Heart left ventricle (tissue), 16 donors: Measurements from ENCODE around the gene WDR6. TPM values are rescaled to one million over a fixed set of nuclear protein-coding genes. Genes with fewer than 3 reads are reported as not detected.
"Not testable (repeated sequence)": the region's sequence is repeated elsewhere in the genome, so short reads cannot be mapped to it uniquely, and the experiment has no call there.

ENCODE experiments used
- ATAC-seq, 4 donors: fragments of 200-7000 bp; cut with Tn5 transposase; one replicate each; pipeline ENCODE4 v1.9.1; 2020 to 2022; ENCODE audit warnings: moderate library complexity in 4 of 4, mild to moderate bottlenecking in 3 of 4, moderate number of reproducible peaks in 1 of 4
- DNase-seq, 5 donors: peaks; one replicate each; pipeline ENCODE4 v3.0.0-alpha.2; 2020
- H3K27ac ChIP-seq, 12 donors: fragments of 200-600 bp; sonication (generic) in 4 of 12; one replicate each; pipeline versions ENCODE4 v1.5.0 to v1.8.0; 2016 to 2022; ENCODE audit warnings: mild to moderate bottlenecking in 2 of 12
- H3K27me3 ChIP-seq, 9 donors: fragments of 200-600 bp; sonication (generic) in 2 of 9; one replicate each; pipeline versions ENCODE4 v1.5.1 to v1.8.0; 2016 to 2022; ENCODE audit warnings: mild to moderate bottlenecking in 3 of 9
- H3K36me3 ChIP-seq, 9 donors: fragments of 200-600 bp; sonication (generic) in 2 of 9; one replicate each; pipeline versions ENCODE4 v1.5.0 to v1.8.0; 2018 to 2022; ENCODE audit warnings: mild to moderate bottlenecking in 2 of 9
- H3K4me1 ChIP-seq, 12 donors: fragments of 200-600 bp; sonication (generic) in 4 of 12; one replicate each; pipeline versions ENCODE4 v1.5.0 to v1.8.0; 2016 to 2022; ENCODE audit warnings: mild to moderate bottlenecking in 3 of 12
- H3K4me3 ChIP-seq, 12 donors: fragments of 200-600 bp; sonication (generic) in 4 of 12; one replicate each; pipeline versions ENCODE4 v1.5.0 to v1.8.0; 2017 to 2022; ENCODE audit warnings: mild to moderate bottlenecking in 9 of 12, moderate library complexity in 4 of 12
- H3K9me3 ChIP-seq, 12 donors: fragments of 200-600 bp; sonication (generic) in 4 of 12; one replicate each; pipeline versions ENCODE4 v1.5.0 to v1.8.0; 2016 to 2022; ENCODE audit warnings: mild to moderate bottlenecking in 1 of 12
- POLR2A ChIP-seq, 2 donors: fragments of 450-650 bp; IDR thresholded peaks; one replicate each; pipeline ENCODE4 v1.6.1; 2017; ENCODE audit warnings: antibody characterized with exemption in 2 of 2, mild to moderate bottlenecking in 2 of 2, moderate library complexity in 2 of 2
- WGBS, 4 donors: extraction: QIAGEN DNeasy Blood & Tissue Kit in 2 of 4; methylation state at CpG; one replicate each; pipeline versions ENCODE4 v1.1.5 to v1.1.7; 2013 to 2018; 5-methylcytosine and 5-hydroxymethylcytosine counted together
- intact Hi-C, 10 donors: fragments of 100-400 bp; cut with DNase I; formaldehyde crosslinking; loops; one replicate each; pipeline versions ENCODE4 v1.11.1 to v1.14.2; 2022
- polyA plus RNA-seq, 2 donors: library from polyadenylated mRNA; stranded (reverse); fragments of 200-250 nt; gene quantifications; one replicate each; pipeline ENCODE4 v1.2.3, GENCODE V29; 2013
- total RNA-seq, 9 donors: library from RNA; depleted of rRNA in 2 of 9; stranded (reverse); fragments of >200 nt in 2 of 9; fragmentation: NEBNext Ultra II Directional in 3 of 9; extraction: Animal tissue kit (Norgen Biotek cat#: 25700) in 3 of 9; gene quantifications; one replicate each; pipeline versions ENCODE4 v1.1.0 to v1.2.4, GENCODE V29; 2016 to 2023
- TF ChIP-seq, protein P1 (sequence below), 12 donors: fragments of 200-600 bp; sonication (generic) in 4 of 12; IDR thresholded peaks; one replicate each; pipeline versions ENCODE4 v1.5.0 to v1.8.0; 2018 to 2022; ENCODE audit warnings: antibody characterized with exemption in 12 of 12, mild to moderate bottlenecking in 5 of 12
- donor health status: ischemic (EF 13 %, LVEDD 7.1; RV severe dilation, severe dysfunction).
- donor health status: healthy with polysubstance abuse.
- donor health status: DM: no; HTN: yes; CAD: no.
- donor health status: DM: no; HTN: no; CAD: no.
- donor health status: ischemic (EF 25% LVEDD 6.9; RV normal size, moderate dysfunction).
- donor health status: ischemic (EF 25% LVEDD 5.7; RV mildly dilated, moderate dysfunction).
- donor health status: healthy.
- donor health status: DM: yes; HTN: yes; CAD: no.
- donor health status: ischemic (EF 35%, LVEDD 5.7; RV mildly dilated, moderate dysfunction).
- donor health status: nonischemic (EF 11% LVEDD 7.7; RV severe dilation, severe dysfunction).
- donor health status: DM: yes; HTN: yes; CAD: no.
- donor health status: PGD.
- donor health status: ischemic (EF 29% LVEDD 5.4; RV normal size, mild dysfunction).
- donor health status: nonischemic (EF 23%, LVEDD 6.1; RV moderate dilation, normal function).

Gene WDR6
- total and polyA plus RNA-seq, 11 donors = 56.2 to 91.2 (median 77.9) TPM

GRCh38 chr3:49007771-49008528 lies 759 bp downstream of the WDR6 start:
- intact Hi-C loops = no loop called here
- H3K9me3 ChIP-seq = no peaks in the 10 kb centered on the region
- H3K36me3 ChIP-seq = peaks cover 0 to 23% (median 8%) of the 10 kb centered on the region in 9 donors
- H3K27ac ChIP-seq = peak overlapping the region; percentile 70 to 99 (median 94)
- peaks cover 0 to 28% (median 20%) of the 10 kb centered on the region in 12 donors for H3K4me1 ChIP-seq
- DNase-seq (peak; percentile 89 to 95 (median 90)), ATAC-seq (peak; percentile 60 to 81 (median 80))
- 16 to 26% (median 21%) methylated on average over 27 to 41 of the region's 41 CpGs for WGBS, 4 donors
- TF ChIP-seq, protein P1, sequence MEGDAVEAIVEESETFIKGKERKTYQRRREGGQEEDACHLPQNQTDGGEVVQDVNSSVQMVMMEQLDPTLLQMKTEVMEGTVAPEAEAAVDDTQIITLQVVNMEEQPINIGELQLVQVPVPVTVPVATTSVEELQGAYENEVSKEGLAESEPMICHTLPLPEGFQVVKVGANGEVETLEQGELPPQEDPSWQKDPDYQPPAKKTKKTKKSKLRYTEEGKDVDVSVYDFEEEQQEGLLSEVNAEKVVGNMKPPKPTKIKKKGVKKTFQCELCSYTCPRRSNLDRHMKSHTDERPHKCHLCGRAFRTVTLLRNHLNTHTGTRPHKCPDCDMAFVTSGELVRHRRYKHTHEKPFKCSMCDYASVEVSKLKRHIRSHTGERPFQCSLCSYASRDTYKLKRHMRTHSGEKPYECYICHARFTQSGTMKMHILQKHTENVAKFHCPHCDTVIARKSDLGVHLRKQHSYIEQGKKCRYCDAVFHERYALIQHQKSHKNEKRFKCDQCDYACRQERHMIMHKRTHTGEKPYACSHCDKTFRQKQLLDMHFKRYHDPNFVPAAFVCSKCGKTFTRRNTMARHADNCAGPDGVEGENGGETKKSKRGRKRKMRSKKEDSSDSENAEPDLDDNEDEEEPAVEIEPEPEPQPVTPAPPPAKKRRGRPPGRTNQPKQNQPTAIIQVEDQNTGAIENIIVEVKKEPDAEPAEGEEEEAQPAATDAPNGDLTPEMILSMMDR (IDR thresholded peaks at IDR 0.05) = no peak
- TF ChIP-seq POLR2A (IDR thresholded peaks at IDR 0.05) = no peak
- no peaks in the 10 kb centered on the region for H3K27me3 ChIP-seq
- peak overlapping the region; percentile 62 to 94 (median 77) for H3K4me3 ChIP-seq

GRCh38 chr3:49008627-49009026 lies 1.4 kb downstream of the WDR6 start:
- 88 to 90% (median 89%) methylated on average over 5 of the region's 5 CpGs for WGBS, 4 donors
- peaks cover 0 to 35% (median 23%) of the 10 kb centered on the region in 12 donors for H3K4me1 ChIP-seq
- H3K27me3 ChIP-seq, intact Hi-C loops, ATAC-seq, DNase-seq, H3K9me3 ChIP-seq: not testable (repeated sequence)
- H3K4me3 ChIP-seq = peak overlapping the region in 5 of 12 donors; percentile 62 to 91 (median 79)
- H3K36me3 ChIP-seq = peaks cover 0 to 29% (median 8%) of the 10 kb centered on the region in 9 donors
- peak overlapping the region in 9 of 12 donors; percentile 91 to 99 (median 96) for H3K27ac ChIP-seq

- peaks cover 0 to 37% (median 23%) of the 10 kb centered on the region in 12 donors for H3K4me1 ChIP-seq
- intact Hi-C loops = no loop called here
- no peak overlapping the region for H3K27ac ChIP-seq
- H3K36me3 ChIP-seq = peaks cover 0 to 32% (median 16%) of the 10 kb centered on the region in 9 donors
- TF ChIP-seq, protein P1 (IDR thresholded peaks at IDR 0.05) = no peak
- TF ChIP-seq POLR2A (IDR thresholded peaks at IDR 0.05) = no peak
- H3K4me3 ChIP-seq = no peak overlapping the region
- no peaks in the 10 kb centered on the region for H3K27me3 ChIP-seq
- DNase-seq (no peak), ATAC-seq (no peak)
- WGBS, 4 donors = 71 to 76% (median 73%) methylated on average over 3 of the region's 3 CpGs
- no peaks in the 10 kb centered on the region for H3K9me3 ChIP-seq
These were observed 2.2 kb downstream of the WDR6 start for GRCh38 chr3:49009396-49009795.

GRCh38 chr3:49012441-49013017 lies 5.3 kb downstream of the WDR6 start:
- peak; percentile 19 to 32 (median 24) for ATAC-seq
- Histone ChIP-seq H3K4me1 (peaks cover 0 to 33% (median 20%) of the 10 kb centered on the region in 12 donors), H3K36me3 (peaks cover 0 to 57% (median 39%) of the 10 kb centered on the region in 9 donors), H3K27ac (peak overlapping the region in 9 of 12 donors; percentile 49 to 69 (median 54)), H3K27me3 (no peaks in the 10 kb centered on the region), H3K9me3 (no peaks in the 10 kb centered on the region), H3K4me3 (no peak overlapping the region)
- intact Hi-C loops = no loop called here
- peak in 2 of 5 donors; percentile 53 to 63 for DNase-seq
- TF ChIP-seq, protein P1 (IDR thresholded peaks at IDR 0.05) = no peak
- no peak for TF ChIP-seq POLR2A (IDR thresholded peaks at IDR 0.05)
- WGBS, 4 donors = 50 to 75% (median 59%) methylated on average over 9 to 17 of the region's 17 CpGs
